GM18508 (cell line): ENCODE results near the gene MALT1.
"Not testable (repeated sequence)": the region's sequence is repeated elsewhere in the genome, so short reads cannot be mapped to it uniquely, and the experiment has no call there.

Experiments used
- ATAC-seq: cut with Tn5 transposase; IDR thresholded peaks from one replicate; pipeline ENCODE4 v1.9.1; 2021; ENCODE audit warnings: moderate number of reproducible peaks; ENCODE audit not compliant: insufficient read depth, unreplicated experiment

Gene MALT1

GRCh38 chr18:58671111-58671631 lies at the start of gene MALT1:
MALT1 (plus strand) TSS chr18:58671465; CDS start chr18:58671644, 179 bp downstream.
- peak; percentile 37 for ATAC-seq

- ATAC-seq = no peak
These were observed 47.3 kb upstream of the MALT1 start for GRCh38 chr18:58624011-58624410.

- ATAC-seq = no peak
These were observed 45.4 kb upstream of the MALT1 start for GRCh38 chr18:58625839-58626238.

- ATAC-seq = no peak
These were observed 41.2 kb upstream of the MALT1 start for GRCh38 chr18:58630071-58630470.

- ATAC-seq = no peak
These were observed 40.0 kb upstream of the MALT1 start for GRCh38 chr18:58631301-58631700.

GRCh38 chr18:58632552-58632951 lies 38.7 kb upstream of the MALT1 start:
- ATAC-seq = no peak

GRCh38 chr18:58633874-58634273 lies 37.4 kb upstream of the MALT1 start:
- no peak for ATAC-seq

- ATAC-seq = no peak
These were observed 35.4 kb upstream of the MALT1 start for GRCh38 chr18:58635891-58636290.

- ATAC-seq = no peak
These were observed 34.1 kb upstream of the MALT1 start for GRCh38 chr18:58637197-58637596.

GRCh38 chr18:58637946-58638345 lies 33.3 kb upstream of the MALT1 start:
- ATAC-seq = no peak

GRCh38 chr18:58638441-58638840 lies 32.8 kb upstream of the MALT1 start:
- no peak for ATAC-seq

GRCh38 chr18:58639237-58639636 lies 32.0 kb upstream of the MALT1 start:
- no peak for ATAC-seq

GRCh38 chr18:58639751-58640427 lies 31.4 kb upstream of the MALT1 start:
- no peak for ATAC-seq

- ATAC-seq = no peak
These were observed 30.8 kb upstream of the MALT1 start for GRCh38 chr18:58640428-58640805.

- ATAC-seq = no peak
These were observed 30.2 kb upstream of the MALT1 start for GRCh38 chr18:58640891-58641610.

- not testable (repeated sequence) for ATAC-seq
These were observed 27.7 kb upstream of the MALT1 start for GRCh38 chr18:58643557-58643956.

GRCh38 chr18:58645398-58645797 lies 25.9 kb upstream of the MALT1 start:
- ATAC-seq = no peak

GRCh38 chr18:58646334-58646862 lies 24.9 kb upstream of the MALT1 start:
- no peak for ATAC-seq

- no peak for ATAC-seq
These were observed 21.1 kb upstream of the MALT1 start for GRCh38 chr18:58649966-58650816.

- ATAC-seq = not testable (repeated sequence)
These were observed 20.4 kb upstream of the MALT1 start for GRCh38 chr18:58650830-58651229.
